GM21381 (cell line): ENCODE data around the gene C1RL.
A peak's percentile ranks its signal among the peaks of the same experiment; 100 is the strongest.
"Not testable (repeated sequence)": the region's sequence is repeated elsewhere in the genome, so short reads cannot be mapped to it uniquely, and the experiment has no call there.

ENCODE experiments used
- ATAC-seq: cut with Tn5 transposase; IDR thresholded peaks from one replicate; pipeline ENCODE4 v1.9.1; 2021; ENCODE audit warnings: mild to moderate bottlenecking, moderate library complexity; ENCODE audit not compliant: unreplicated experiment

C1RL gene

DNA sequence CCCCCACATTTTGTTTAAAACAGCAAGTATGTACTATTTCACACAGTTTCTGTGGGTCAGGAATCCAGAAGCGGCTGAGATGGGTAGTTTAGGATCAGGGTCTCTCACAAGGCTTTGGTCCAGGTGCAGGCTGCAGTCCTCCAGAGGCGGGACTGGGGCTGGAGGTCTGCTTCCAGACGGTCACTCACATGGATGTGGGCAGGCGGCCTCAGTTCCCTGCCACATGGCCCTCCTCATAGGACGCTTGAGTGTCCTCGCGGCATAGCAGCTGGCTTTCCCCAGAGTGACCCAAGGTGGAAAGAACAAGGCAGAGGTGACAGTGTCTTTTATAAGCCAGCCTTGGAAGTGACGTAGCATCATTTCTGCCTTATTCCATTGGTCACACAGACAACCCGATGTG lies 7.9 kb upstream of the C1RL start:
- ATAC-seq: no peak

GRCh38 chr12:7116196-7116595 lies 7.2 kb upstream of the C1RL start:
- ATAC-seq: no peak

GRCh38 chr12:7114851-7115250 lies 5.8 kb upstream of the C1RL start:
- no peak for ATAC-seq

- no peak for ATAC-seq
Measured at GRCh38 chr12:7114008-7114407, 5.0 kb upstream of the C1RL start.

- no peak for ATAC-seq
Measured at GRCh38 chr12:7113389-7113871, 4.4 kb upstream of the C1RL start.

GRCh38 chr12:7112041-7112440 lies 3.0 kb upstream of the C1RL start:
- ATAC-seq: no peak

DNA sequence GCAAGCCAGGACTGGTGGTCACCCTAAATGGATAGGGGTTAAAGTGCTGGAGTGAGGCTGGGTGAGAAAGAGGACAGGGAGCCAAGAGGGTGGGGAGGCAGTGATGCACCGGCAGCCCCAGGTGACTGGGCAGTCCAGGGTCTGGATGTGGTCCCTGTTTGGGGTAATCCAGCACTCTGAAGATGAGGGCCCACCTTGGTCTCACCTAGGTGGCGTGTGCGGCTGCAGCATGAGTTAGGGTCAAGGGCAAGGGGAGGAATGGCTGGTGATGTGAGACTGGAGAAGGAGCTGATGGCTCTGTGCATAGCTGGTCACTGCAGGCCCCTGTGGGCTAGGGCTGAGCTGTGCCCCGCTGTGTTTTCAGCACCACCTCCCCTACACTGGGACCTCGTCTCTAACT lies 1.6 kb upstream of the C1RL start:
- ATAC-seq: no peak

GRCh38 chr12:7109572-7109920 lies 532 bp upstream of the C1RL start:
- ATAC-seq: no peak

- ATAC-seq: peak; percentile 82
Measured at GRCh38 chr12:7108003-7108795, 815 bp downstream of the C1RL start.

DNA sequence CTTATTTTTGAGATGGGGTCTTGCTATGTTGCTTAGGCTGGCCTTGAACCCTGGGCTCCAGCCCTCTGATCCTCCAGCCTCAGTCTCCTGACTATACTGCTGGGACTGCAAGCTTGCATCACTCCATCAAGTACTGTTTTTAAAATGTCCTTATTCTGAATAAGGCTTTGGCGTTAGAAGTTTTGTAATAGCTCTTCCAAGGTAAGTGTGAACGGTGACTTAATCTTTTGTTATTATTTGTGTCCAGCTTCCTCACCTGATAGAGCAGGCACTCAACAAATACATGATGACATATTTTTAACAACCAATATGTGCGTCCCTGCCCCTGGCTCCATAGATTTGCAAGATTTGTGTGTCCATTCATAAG lies 1.4 kb downstream of the C1RL start:
- ATAC-seq: no peak

DNA sequence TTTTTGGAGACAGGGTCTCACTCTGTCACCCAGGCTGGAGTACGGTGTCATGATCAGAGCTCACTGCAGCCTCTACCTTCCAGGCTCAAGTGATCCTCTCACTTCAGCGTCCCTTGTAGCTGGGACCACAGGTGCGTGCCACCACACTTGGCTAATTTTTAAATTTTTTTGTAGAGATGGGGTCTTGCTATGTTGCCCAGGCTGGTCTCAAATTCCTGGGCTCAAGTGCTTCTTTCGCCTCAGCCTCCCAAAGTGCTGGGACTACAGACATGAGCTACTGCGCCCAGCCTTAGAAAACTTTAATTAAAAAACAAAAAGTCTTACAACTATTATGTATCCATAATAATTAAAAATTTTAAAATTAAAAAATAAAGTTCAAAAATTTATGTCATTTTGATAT lies 1.8 kb downstream of the C1RL start:
- ATAC-seq: not testable (repeated sequence)

DNA sequence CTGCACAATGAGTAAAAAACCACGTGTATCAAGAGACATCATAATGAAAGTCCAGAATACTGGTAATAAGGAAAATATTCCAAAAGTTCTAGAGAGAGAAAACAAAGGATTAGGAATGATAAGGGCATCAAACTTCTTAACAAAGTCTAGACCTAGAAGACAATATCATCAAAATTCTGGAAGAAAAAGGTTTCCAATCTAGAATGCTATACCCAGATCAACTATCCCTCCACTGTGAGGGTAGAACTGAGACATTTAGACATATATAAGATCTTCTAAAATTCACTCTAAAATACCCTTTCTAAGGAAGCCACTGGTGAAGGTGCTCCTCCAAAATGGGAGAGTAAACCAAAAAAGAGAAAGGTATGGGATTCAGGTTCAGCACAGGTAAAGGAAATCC lies 2.9 kb downstream of the C1RL start:
- ATAC-seq: no peak

- ATAC-seq: no peak
Measured at GRCh38 chr12:7103837-7104584, 5.0 kb downstream of the C1RL start.

- ATAC-seq: no peak
Measured at GRCh38 chr12:7102582-7102981, 6.4 kb downstream of the C1RL start.

DNA sequence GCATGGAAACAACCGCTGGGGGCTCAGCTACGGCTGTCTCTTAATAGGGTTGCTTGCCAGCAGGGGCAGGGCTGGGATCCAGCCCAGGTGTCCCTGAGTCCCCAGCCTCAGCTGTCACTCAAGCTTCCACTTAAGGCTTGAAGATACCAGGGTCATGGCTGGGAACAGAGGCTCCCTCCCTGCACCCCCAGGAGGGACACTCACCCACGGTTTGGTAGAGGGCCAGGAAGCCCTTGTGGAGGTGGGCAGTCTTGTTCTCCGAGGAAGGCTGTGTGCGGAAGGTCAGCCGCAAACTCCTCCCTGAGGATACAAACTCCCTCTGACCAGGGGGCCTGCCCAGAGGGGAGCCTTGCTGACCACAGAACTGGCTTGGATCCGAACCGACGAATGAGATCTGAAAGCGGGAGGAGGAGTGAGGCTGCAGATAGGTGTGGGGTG lies 7.3 kb downstream of the C1RL start:
- ATAC-seq: no peak

DNA sequence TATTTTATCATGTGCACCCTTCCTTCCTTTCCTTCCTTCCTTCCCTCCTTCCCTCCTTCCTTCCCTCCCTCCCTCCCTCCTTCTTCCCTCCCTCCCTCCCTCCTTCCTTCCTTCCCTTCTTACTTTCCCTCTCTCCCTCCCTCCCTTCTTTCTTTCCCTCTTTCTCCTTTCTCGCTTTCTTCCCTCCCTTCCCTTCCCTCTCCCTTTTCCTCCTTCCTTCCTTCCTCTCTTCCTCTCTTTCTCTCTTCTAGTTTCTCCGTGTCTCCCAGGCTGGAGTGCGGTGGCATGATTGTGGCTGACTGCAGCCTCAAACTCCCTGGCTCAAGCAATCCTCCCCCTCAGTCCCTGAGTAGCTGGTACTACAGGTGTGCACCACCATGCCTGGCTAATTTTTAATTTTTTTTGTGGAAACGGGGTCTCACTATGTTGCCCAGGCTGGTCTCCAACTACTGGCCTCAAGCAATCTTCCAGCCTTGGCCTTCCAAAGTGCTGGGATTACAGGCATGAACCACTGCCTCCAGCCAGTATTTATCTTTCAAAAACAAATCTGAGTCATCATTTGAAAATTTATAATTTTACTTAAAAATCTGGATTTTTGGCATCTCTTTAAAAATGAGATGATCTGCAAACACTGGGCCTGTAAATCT lies 7.8 kb downstream of the C1RL start:
- ATAC-seq: no peak

GRCh38 chr12:7100239-7100638 lies 8.8 kb downstream of the C1RL start:
- ATAC-seq: no peak

GRCh38 chr12:7099290-7099996 lies 9.6 kb downstream of the C1RL start:
- ATAC-seq: no peak

- ATAC-seq: no peak
Measured at GRCh38 chr12:7096979-7097378, 12.0 kb downstream of the C1RL start.

DNA sequence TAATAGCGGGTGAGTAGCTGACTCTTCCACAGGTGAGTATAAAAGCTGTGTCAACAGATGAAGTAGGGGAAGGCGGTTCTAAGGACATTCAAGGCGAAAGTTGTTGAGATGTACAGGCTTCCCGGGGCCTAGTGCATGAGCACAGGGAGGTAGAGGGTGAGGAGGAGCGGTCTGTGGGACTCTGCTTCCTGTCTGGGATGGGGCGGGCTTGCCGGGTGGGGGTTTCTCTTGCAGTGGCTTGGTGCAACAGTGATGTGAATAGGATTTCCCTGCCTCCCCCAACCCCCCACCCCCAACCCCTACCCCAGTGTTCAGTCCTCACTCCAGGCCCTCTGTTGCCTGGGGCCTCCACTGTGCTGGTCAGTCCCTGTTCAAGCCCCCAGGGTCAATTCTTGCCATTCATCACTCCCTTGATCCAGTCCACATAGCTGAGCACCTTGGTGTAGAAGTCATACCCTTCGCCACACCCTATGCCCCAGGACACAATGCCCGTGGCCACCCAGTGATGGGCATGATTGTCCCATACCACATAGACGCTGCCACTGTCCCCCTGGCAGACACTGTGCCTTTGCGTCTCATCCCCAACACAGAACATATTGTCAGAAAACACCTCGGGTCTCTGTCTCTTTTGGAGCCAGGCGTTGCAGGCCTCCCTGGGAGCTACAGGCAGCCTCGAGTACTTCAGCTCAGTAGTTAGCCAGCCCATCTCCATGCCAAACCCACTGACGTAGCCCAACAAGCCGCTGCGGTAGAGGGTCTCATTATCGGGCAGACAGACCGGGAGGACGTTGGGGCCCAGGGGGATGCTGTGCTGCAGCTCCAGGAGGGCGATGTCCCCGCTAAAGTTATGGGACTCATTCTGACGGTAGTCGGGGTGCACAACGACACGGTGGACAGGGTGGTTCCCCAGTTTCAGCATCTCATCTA lies 12.7 kb downstream of the C1RL start:
- ATAC-seq: no peak
